Right kidney (tissue), 1 donor: ENCODE measurements around the gene HINT2.

Source experiments
- DNase-seq: peaks from one replicate; pipeline ENCODE4 v3.0.0-alpha.2; 2016

The HINT2 gene

GRCh38 chr9:35781066-35781465, 33.8 kb downstream of the HINT2 start:
- DNase-seq, result no peak

- no peak for DNase-seq
Observed at GRCh38 chr9:35778496-35778895, 36.3 kb downstream of the HINT2 start.

GRCh38 chr9:35776018-35776417, 38.8 kb downstream of the HINT2 start:
- DNase-seq, result no peak

GRCh38 chr9:35774907-35775635, 39.8 kb downstream of the HINT2 start:
- no peak for DNase-seq

- DNase-seq, result no peak
Observed at GRCh38 chr9:35771943-35772342, 42.9 kb downstream of the HINT2 start.

- no peak for DNase-seq
Observed at GRCh38 chr9:35771534-35771933, 43.3 kb downstream of the HINT2 start.

GRCh38 chr9:35771075-35771433, 43.8 kb downstream of the HINT2 start:
- no peak for DNase-seq

GRCh38 chr9:35769763-35770162, 45.1 kb downstream of the HINT2 start:
- no peak for DNase-seq

- DNase-seq, result no peak
Observed at GRCh38 chr9:35767458-35767857, 47.4 kb downstream of the HINT2 start.

GRCh38 chr9:35766997-35767396, 47.8 kb downstream of the HINT2 start:
- DNase-seq, result no peak

GRCh38 chr9:35763803-35764202, 51.0 kb downstream of the HINT2 start:
- DNase-seq, result no peak

- no peak for DNase-seq
Observed at GRCh38 chr9:35763181-35763580, 51.7 kb downstream of the HINT2 start.
